PFSK-1 (cell line): ENCODE data around the gene USP4.

Experiments
- FOXP2 ChIP-seq: optimal IDR thresholded peaks from 2 replicates; pipeline ENCODE3; 2011; ENCODE audit warnings: borderline replicate concordance, control low read depth, inconsistent platforms; ENCODE audit not compliant: insufficient read depth; ENCODE audit errors: extremely low read length, extremely low read depth
- POLR2AphosphoS5 ChIP-seq: IDR thresholded peaks from 2 replicates; pipeline ENCODE4 v1.6.1; 2012; ENCODE audit warnings: low read depth, mild to moderate bottlenecking, control low read depth, low read length, moderate library complexity
- SIN3A ChIP-seq: IDR thresholded peaks from 2 replicates; pipeline ENCODE4 v1.6.1; 2012; ENCODE audit warnings: mild to moderate bottlenecking, low read length, moderate library complexity, borderline replicate concordance; ENCODE audit not compliant: insufficient read depth
- TAF1 ChIP-seq: IDR thresholded peaks from 2 replicates; pipeline ENCODE4 v1.6.1; 2012; ENCODE audit warnings: low read length, control low read depth, borderline replicate concordance; ENCODE audit not compliant: insufficient read depth
- TF ChIP-seq, protein P1 (sequence below), 2 experiments: IDR thresholded peaks; 2 replicates each; pipeline versions ENCODE4 v1.6.1 to v1.8.0; 2011 to 2012; ENCODE audit warnings: low read depth in 2 of 2, low read length in 2 of 2, control low read depth in 1 of 2, inconsistent platforms in 1 of 2, mild to moderate bottlenecking in 1 of 2, moderate library complexity in 1 of 2; ENCODE audit not compliant: insufficient read depth in 1 of 2

The USP4 gene

DNA sequence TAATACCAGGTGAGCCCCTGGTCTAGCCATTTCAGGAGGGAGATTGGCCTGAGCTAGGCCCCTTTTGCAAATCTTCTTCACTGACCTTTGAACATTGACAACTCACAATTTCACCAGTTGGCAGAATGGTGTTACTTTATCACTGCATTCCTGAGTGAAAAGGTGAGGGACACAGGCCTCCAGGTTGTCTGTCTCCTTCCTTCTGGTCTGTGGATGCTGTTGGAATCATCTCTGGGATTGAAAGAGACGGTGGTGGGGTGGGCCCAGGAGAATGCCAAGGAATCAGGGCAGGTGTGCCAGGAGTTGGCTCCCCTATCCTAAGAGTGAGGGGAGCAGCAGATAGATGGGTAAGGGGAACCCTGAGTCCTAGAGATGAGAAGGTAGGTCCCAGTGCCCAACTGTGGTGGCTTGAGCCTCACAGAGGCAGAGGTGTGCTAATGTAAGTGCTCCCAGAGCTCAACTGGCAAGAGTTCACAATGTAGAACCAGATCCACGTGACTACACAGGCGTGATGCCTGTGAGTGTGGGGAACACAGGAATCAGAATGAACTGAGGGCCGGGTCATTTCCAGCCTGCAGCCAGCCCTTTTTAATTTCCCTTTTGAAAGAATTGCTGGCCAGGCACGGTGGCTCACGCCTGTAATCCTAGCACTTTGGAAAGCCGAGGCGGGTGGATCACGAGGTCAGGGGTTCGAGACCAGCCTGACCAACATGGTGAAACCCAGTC lies 74.0 kb downstream of the USP4 start:
- TF ChIP-seq TAF1: no peak
- TF ChIP-seq FOXP2: no peak
- TF ChIP-seq, protein P1, sequence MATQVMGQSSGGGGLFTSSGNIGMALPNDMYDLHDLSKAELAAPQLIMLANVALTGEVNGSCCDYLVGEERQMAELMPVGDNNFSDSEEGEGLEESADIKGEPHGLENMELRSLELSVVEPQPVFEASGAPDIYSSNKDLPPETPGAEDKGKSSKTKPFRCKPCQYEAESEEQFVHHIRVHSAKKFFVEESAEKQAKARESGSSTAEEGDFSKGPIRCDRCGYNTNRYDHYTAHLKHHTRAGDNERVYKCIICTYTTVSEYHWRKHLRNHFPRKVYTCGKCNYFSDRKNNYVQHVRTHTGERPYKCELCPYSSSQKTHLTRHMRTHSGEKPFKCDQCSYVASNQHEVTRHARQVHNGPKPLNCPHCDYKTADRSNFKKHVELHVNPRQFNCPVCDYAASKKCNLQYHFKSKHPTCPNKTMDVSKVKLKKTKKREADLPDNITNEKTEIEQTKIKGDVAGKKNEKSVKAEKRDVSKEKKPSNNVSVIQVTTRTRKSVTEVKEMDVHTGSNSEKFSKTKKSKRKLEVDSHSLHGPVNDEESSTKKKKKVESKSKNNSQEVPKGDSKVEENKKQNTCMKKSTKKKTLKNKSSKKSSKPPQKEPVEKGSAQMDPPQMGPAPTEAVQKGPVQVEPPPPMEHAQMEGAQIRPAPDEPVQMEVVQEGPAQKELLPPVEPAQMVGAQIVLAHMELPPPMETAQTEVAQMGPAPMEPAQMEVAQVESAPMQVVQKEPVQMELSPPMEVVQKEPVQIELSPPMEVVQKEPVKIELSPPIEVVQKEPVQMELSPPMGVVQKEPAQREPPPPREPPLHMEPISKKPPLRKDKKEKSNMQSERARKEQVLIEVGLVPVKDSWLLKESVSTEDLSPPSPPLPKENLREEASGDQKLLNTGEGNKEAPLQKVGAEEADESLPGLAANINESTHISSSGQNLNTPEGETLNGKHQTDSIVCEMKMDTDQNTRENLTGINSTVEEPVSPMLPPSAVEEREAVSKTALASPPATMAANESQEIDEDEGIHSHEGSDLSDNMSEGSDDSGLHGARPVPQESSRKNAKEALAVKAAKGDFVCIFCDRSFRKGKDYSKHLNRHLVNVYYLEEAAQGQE (IDR thresholded peaks at IDR 0.05; ENCODE audit: insufficient read depth in 1 of 2, low read depth in 2 of 2, low read length in 2 of 2): no peak
- TF ChIP-seq POLR2AphosphoS5: no peak
- no peak for TF ChIP-seq SIN3A

- TF ChIP-seq POLR2AphosphoS5: no peak
- no peak for TF ChIP-seq SIN3A
- TF ChIP-seq, protein P1 (IDR thresholded peaks at IDR 0.05; ENCODE audit: insufficient read depth in 1 of 2, low read depth in 2 of 2, low read length in 2 of 2): no peak
- no peak for TF ChIP-seq TAF1
- TF ChIP-seq FOXP2: no peak
These were observed 76.5 kb downstream of the USP4 start for GRCh38 chr3:49263159-49263889.

DNA sequence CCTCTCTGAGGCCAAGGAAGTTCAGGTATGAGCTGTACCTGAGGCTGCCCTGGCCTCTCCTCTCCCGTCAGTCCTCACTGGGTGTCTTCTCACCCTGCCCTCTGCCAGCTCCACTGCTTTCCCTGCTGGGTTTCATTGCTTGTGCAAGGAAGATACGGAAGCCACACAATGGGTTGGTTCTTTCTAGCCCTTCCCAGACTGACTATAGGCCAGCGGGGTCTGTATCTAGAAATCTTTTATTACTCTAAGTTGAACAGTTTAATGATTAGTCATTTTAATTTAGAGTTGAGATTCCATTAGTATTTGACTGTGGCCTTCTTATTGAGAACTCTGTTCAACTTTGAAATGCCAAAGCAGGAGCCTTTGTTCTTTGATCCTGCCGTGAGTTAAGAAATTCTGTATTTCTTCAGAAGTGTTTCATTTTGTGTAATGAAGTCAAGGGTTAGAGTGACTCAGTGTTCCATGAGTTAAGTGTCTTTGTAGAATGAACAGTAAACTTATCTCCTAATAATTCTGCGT lies 79.0 kb downstream of the USP4 start:
- TF ChIP-seq, protein P1 (IDR thresholded peaks at IDR 0.05; ENCODE audit: insufficient read depth in 1 of 2, low read depth in 2 of 2, low read length in 2 of 2): no peak
- TF ChIP-seq POLR2AphosphoS5: no peak
- no peak for TF ChIP-seq TAF1
- TF ChIP-seq SIN3A: no peak
- TF ChIP-seq FOXP2: no peak

GRCh38 chr3:49257187-49257586 lies 82.7 kb downstream of the USP4 start:
- TF ChIP-seq, protein P1 (IDR thresholded peaks at IDR 0.05; ENCODE audit: insufficient read depth in 1 of 2, low read depth in 2 of 2, low read length in 2 of 2): no peak
- TF ChIP-seq FOXP2 (no peak), TAF1 (no peak), SIN3A (no peak), POLR2AphosphoS5 (no peak)
